HG03097 (cell line): ENCODE data around the gene ABCA5.
A peak's percentile ranks its signal among the peaks of the same experiment; 100 is the strongest.
"Not testable (repeated sequence)": the region's sequence is repeated elsewhere in the genome, so short reads cannot be mapped to it uniquely, and the experiment has no call there.

ENCODE experiments used
- ATAC-seq: cut with Tn5 transposase; IDR thresholded peaks from one replicate; pipeline ENCODE4 v1.9.1; 2021; ENCODE audit not compliant: unreplicated experiment, low FRiP score

The ABCA5 gene

GRCh38 chr17:69326377-69327059 is 415 bp downstream of the ABCA5 start:
- ATAC-seq: peak; percentile 5

GRCh38 chr17:69325518-69326376 is 1.2 kb downstream of the ABCA5 start:
- no peak for ATAC-seq

GRCh38 chr17:69323806-69324205 is 3.1 kb downstream of the ABCA5 start:
- no peak for ATAC-seq

GRCh38 chr17:69320908-69321238 is 6.1 kb downstream of the ABCA5 start:
- ATAC-seq: no peak

- ATAC-seq: no peak
Observed at GRCh38 chr17:69320210-69320907, 6.6 kb downstream of the ABCA5 start.

GRCh38 chr17:69317625-69318024 is 9.3 kb downstream of the ABCA5 start:
- no peak for ATAC-seq

- no peak for ATAC-seq
Observed at GRCh38 chr17:69314246-69315065, 12.5 kb downstream of the ABCA5 start.

- no peak for ATAC-seq
Observed at GRCh38 chr17:69305177-69305576, 21.8 kb downstream of the ABCA5 start.

GRCh38 chr17:69302682-69303081 is 24.3 kb downstream of the ABCA5 start:
- ATAC-seq: no peak

GRCh38 chr17:69300222-69300621 is 26.7 kb downstream of the ABCA5 start:
- no peak for ATAC-seq

- ATAC-seq: not testable (repeated sequence)
Observed at GRCh38 chr17:69298120-69298722, 28.7 kb downstream of the ABCA5 start.

- ATAC-seq: no peak
Observed at GRCh38 chr17:69287168-69287567, 39.8 kb downstream of the ABCA5 start.

GRCh38 chr17:69286257-69286656 is 40.7 kb downstream of the ABCA5 start:
- ATAC-seq: no peak

- ATAC-seq: no peak
Observed at GRCh38 chr17:69284646-69285045, 42.3 kb downstream of the ABCA5 start.

GRCh38 chr17:69282002-69282401 is 44.9 kb downstream of the ABCA5 start:
- ATAC-seq: no peak

GRCh38 chr17:69276279-69276678 is 50.7 kb downstream of the ABCA5 start:
- ATAC-seq: not testable (repeated sequence)

GRCh38 chr17:69275751-69276150 is 51.2 kb downstream of the ABCA5 start:
- no peak for ATAC-seq

- no peak for ATAC-seq
Observed at GRCh38 chr17:69271023-69271422, 55.9 kb downstream of the ABCA5 start.

GRCh38 chr17:69269131-69269998 is 57.6 kb downstream of the ABCA5 start:
- ATAC-seq: no peak
